GM12878 (cell line): ENCODE measurements around the gene EEPD1. TPM values are rescaled to one million over a fixed set of nuclear protein-coding genes. Genes with fewer than 3 reads are reported as not detected.
A peak's percentile ranks its signal among the peaks of the same experiment; 100 is the strongest.

Experiments used
- CBX5 ChIP-seq: sonication (generic); IDR thresholded peaks from 2 replicates; pipeline ENCODE4 v1.6.1; 2016; ENCODE audit warnings: low read depth, moderate library complexity, mild to moderate bottlenecking, inconsistent platforms
- CREB1 ChIP-seq: IDR thresholded peaks from 2 replicates; pipeline ENCODE4 v1.6.1; 2012; ENCODE audit warnings: low read depth, mild to moderate bottlenecking, inconsistent platforms
- EGR1 ChIP-seq, 2 experiments: IDR thresholded peaks; 1 replicate in 1 of 2; 2 replicates in 1 of 2; pipeline ENCODE4 v1.6.1; 2011 to 2012; ENCODE audit warnings: low read depth in 2 of 2, low read length in 2 of 2, borderline replicate concordance in 1 of 2, mild to moderate bottlenecking in 1 of 2, moderate library complexity in 1 of 2
- HDAC6 ChIP-seq: fragments of 200-600 bp; sonication (generic); IDR thresholded peaks from one replicate; pipeline ENCODE4 v1.8.0; 2017; ENCODE audit warnings: antibody characterized with exemption; ENCODE audit not compliant: unreplicated experiment
- IRF4 ChIP-seq: IDR thresholded peaks from 2 replicates; pipeline ENCODE4 v1.6.1; 2011; ENCODE audit warnings: low read depth, low read length
- KAT2A ChIP-seq: conservative IDR thresholded peaks from 2 replicates; pipeline ENCODE4 v1.6.1; 2011; ENCODE audit warnings: low read depth, low read length; ENCODE audit not compliant: control insufficient read depth
- KLF5 ChIP-seq: fragments of 450-650 bp; IDR thresholded peaks from 2 replicates; pipeline ENCODE4 v1.6.1; 2014; ENCODE audit warnings: mild to moderate bottlenecking; ENCODE audit not compliant: partially characterized antibody
- MAX ChIP-seq: IDR thresholded peaks from 2 replicates; pipeline ENCODE4 v1.6.1; 2012; ENCODE audit warnings: low read depth, low read length, improper control_type of control experiment
- MTA2 ChIP-seq: fragments of 450-650 bp; IDR thresholded peaks from 2 replicates; pipeline ENCODE4 v1.6.1; 2016; ENCODE audit warnings: low read depth, mild to moderate bottlenecking, moderate library complexity
- NFYB ChIP-seq: IDR thresholded peaks from 2 replicates; pipeline ENCODE4 v1.6.1; 2011; ENCODE audit warnings: low read depth, mild to moderate bottlenecking, low read length, improper control_type of control experiment, moderate library complexity; ENCODE audit not compliant: insufficient read depth
- PML ChIP-seq: IDR thresholded peaks from 2 replicates; pipeline ENCODE4 v1.6.1; 2012; ENCODE audit warnings: low read length, inconsistent platforms
- RBBP5 ChIP-seq: fragments of 200-600 bp; sonication (generic); conservative IDR thresholded peaks from 2 replicates; pipeline ENCODE4 v1.6.1; 2016
- SKIL ChIP-seq: fragments of 450-650 bp; IDR thresholded peaks from 2 replicates; pipeline ENCODE4 v1.6.1; 2017; ENCODE audit warnings: mild to moderate bottlenecking, low read depth, inconsistent platforms; ENCODE audit not compliant: poor library complexity, severe bottlenecking
- SMC3 ChIP-seq: IDR thresholded peaks from 2 replicates; pipeline ENCODE4 v1.6.1; 2011; ENCODE audit warnings: low read length, improper control_type of control experiment, borderline replicate concordance
- SREBF1 ChIP-seq: IDR thresholded peaks from 2 replicates; pipeline ENCODE4 v1.6.1; 2012; ENCODE audit warnings: mild to moderate bottlenecking, low read length
- SUZ12 ChIP-seq: fragments of 200-600 bp; sonication (generic); IDR thresholded peaks from one replicate; pipeline ENCODE4 v1.6.1; 2018; ENCODE audit warnings: antibody characterized with exemption, mild to moderate bottlenecking; ENCODE audit not compliant: unreplicated experiment
- TCF12 ChIP-seq: IDR thresholded peaks from 2 replicates; pipeline ENCODE4 v1.6.1; 2011; ENCODE audit warnings: low read depth, mild to moderate bottlenecking, low read length
- TCF3 ChIP-seq: IDR thresholded peaks from 2 replicates; pipeline ENCODE4 v1.6.1; 2012; ENCODE audit warnings: low read depth, mild to moderate bottlenecking, low read length, borderline replicate concordance; ENCODE audit not compliant: insufficient read depth
- TCF7 ChIP-seq: IDR thresholded peaks from 2 replicates; pipeline ENCODE4 v1.6.1; 2014; ENCODE audit warnings: antibody characterized with exemption, borderline replicate concordance
- ZBTB40 ChIP-seq: fragments of 450-650 bp; IDR thresholded peaks from 2 replicates; pipeline ENCODE4 v1.6.1; 2016; ENCODE audit warnings: mild to moderate bottlenecking, moderate library complexity, borderline replicate concordance
- polyA plus RNA-seq, 11 experiments: library from polyadenylated mRNA; depleted of rRNA in 4 of 11; unstranded in 6 of 11; stranded (reverse) in 5 of 11; fragments of >200 nt; fragmentation: Nextera tagmentation in 4 of 11; fragmentation: Illumina TruSeq in 1 of 11; extraction: Ambion mirVana in 4 of 11; extraction: Trizol in 1 of 11; gene quantifications; 1 replicate in 1 of 11; 2 replicates in 10 of 11; pipeline versions ENCODE4 v1.2.1 to v1.2.3, GENCODE V29; 2011 to 2016; ENCODE audit warnings: inconsistent platforms in 2 of 11, missing spikeins in 2 of 11, low read depth in 1 of 11
- total RNA-seq, 4 experiments: library from RNA; depleted of rRNA in 3 of 4; stranded (reverse); fragments of >200 nt in 3 of 4; fragmentation: Illumina TruSeq in 1 of 4; extraction: Trizol in 1 of 4; gene quantifications; 2 replicates each; pipeline versions ENCODE4 v1.2.1 to v1.2.3, GENCODE V29; 2013 to 2021
- TF ChIP-seq, protein P1 (sequence below), 3 experiments: IDR thresholded peaks in 2 of 3; conservative IDR thresholded peaks in 1 of 3; 2 replicates each; pipeline ENCODE4 v1.5.1; 2011; ENCODE audit warnings: low read depth in 3 of 3, low read length in 3 of 3, mild to moderate bottlenecking in 3 of 3, control low read depth in 2 of 3, moderate library complexity in 2 of 3, inconsistent platforms in 1 of 3, mixed read lengths in 1 of 3; ENCODE audit not compliant: control insufficient read depth in 2 of 3, insufficient read depth in 1 of 3; ENCODE audit errors: extremely low read depth in 1 of 3

Gene EEPD1
- total and polyA plus RNA-seq, 10 of the 15 experiments (the other 5 are each of a cell fraction or from before 2014, with no cell fraction given): 0.24 to 2.8 (median 0.86) TPM; not detected in 1

DNA sequence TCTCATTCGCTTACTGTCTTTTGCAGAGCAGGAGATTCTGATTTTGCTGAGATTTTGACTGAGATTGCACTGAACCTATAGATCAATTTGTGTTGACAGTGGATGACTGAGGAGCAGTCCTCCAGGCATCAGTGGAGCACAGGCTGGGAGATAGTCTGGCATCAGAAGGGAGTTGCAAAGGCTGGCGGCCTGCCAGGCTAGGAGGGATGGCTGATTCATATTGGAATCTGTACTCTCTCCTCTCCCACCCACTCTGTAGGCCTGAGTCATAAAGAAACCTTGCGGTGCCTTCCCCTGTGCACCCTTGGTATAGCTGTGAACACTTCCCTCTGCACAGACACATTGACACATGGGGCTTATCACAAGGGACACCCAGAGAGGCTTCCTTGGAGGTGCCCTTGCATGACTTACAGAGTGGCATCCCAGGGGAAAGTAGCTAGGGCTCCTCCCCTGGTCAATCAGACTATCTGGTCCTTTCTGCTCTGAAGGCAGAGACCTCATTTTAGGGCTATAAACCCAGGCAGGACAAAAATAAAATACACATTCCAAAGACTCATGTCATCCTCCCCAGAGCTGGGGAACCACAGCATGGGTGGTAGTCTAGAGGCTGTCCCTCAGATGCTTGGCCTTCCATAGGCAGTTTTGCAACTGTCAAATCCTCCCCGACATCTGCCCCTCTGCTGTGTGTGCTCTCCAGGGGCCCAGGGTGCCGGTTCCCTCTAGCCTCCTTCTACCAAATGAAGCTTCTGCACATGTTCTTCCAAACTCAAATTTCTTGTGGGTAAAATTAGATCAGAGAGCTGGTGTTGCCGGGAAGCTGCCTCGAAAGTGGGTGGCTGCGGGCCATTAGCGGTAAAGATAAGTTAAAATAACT, 37.4 kb upstream of the EEPD1 start (continued):
- TF ChIP-seq SKIL (peak; percentile 72), ZBTB40 (no peak), MAX (0 out of 2 replicates have a peak, but pooled peaks have one; percentile 23), TCF12 (peak; percentile 69), IRF4 (peak; percentile 100), TCF7 (no peak), NFYB (no peak), HDAC6 (no peak), RBBP5 (no peak), EGR1 (IDR thresholded peaks at IDR 0.05; ENCODE audit: borderline replicate concordance in 1 of 2, low read depth in 2 of 2, low read length in 2 of 2) (peak in 1 of 2 experiments; percentile 80; a peak in 2 of 3 replicates), SUZ12 (no peak), PML (peak; percentile 57; the same call in 1 of the 2 replicates), MTA2 (peak; percentile 76), CREB1 (peak; percentile 49; the same call in 1 of the 2 replicates), KLF5 (no peak), SREBF1 (no peak), SMC3 (no peak), CBX5 (peak; percentile 75; the same call in 1 of the 2 replicates), TCF3 (peak; percentile 81; the same call in 1 of the 2 replicates), KAT2A (no peak)
- TF ChIP-seq, protein P1, sequence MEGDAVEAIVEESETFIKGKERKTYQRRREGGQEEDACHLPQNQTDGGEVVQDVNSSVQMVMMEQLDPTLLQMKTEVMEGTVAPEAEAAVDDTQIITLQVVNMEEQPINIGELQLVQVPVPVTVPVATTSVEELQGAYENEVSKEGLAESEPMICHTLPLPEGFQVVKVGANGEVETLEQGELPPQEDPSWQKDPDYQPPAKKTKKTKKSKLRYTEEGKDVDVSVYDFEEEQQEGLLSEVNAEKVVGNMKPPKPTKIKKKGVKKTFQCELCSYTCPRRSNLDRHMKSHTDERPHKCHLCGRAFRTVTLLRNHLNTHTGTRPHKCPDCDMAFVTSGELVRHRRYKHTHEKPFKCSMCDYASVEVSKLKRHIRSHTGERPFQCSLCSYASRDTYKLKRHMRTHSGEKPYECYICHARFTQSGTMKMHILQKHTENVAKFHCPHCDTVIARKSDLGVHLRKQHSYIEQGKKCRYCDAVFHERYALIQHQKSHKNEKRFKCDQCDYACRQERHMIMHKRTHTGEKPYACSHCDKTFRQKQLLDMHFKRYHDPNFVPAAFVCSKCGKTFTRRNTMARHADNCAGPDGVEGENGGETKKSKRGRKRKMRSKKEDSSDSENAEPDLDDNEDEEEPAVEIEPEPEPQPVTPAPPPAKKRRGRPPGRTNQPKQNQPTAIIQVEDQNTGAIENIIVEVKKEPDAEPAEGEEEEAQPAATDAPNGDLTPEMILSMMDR (IDR thresholded peaks at IDR 0.05 in 2 of 3, conservative IDR thresholded peaks at IDR 0.05 in 1 of 3; ENCODE audit: control insufficient read depth in 2 of 3, extremely low read depth in 1 of 3, insufficient read depth in 1 of 3, low read depth in 3 of 3, low read length in 3 of 3): no peak
